Adrenal gland (tissue), 5 donors: Measurements from ENCODE around the gene KRT1.

Experiments
- CTCF ChIP-seq, 6 experiments: fragments of 450-650 bp in 4 of 6; fragments of 200-600 bp in 2 of 6; sonication (generic) in 1 of 6; IDR thresholded peaks; 1 replicate in 5 of 6; 2 replicates in 1 of 6; pipeline versions ENCODE4 v1.5.1 to v1.8.0; 2016 to 2021; ENCODE audit warnings: antibody characterized with exemption in 6 of 6, mild to moderate bottlenecking in 2 of 6, moderate library complexity in 1 of 6
- POLR2A ChIP-seq, 2 donors: fragments of 450-650 bp; IDR thresholded peaks; one replicate each; pipeline ENCODE4 v1.6.1; 2017; ENCODE audit warnings: antibody characterized with exemption in 2 of 2, mild to moderate bottlenecking in 2 of 2, moderate library complexity in 1 of 2
- donor health status: DM: no; HTN: no; CAD: no.

- no peak for TF ChIP-seq CTCF (IDR thresholded peaks at IDR 0.05)
- no peak for TF ChIP-seq POLR2A (IDR thresholded peaks at IDR 0.05)
Measured at GRCh38 chr12:52661668-52662067, 18.5 kb downstream of the KRT1 start.
